NOMO-1 (cell line): Measurements from ENCODE around the gene NASP.

Experiments
- DNase-seq, 2 experiments: peaks; one replicate each; lab custom pipeline; 2025; ENCODE audit not compliant: unreplicated experiment in 2 of 2; lab: John Stamatoyannopoulos, UW

The NASP gene

GRCh38 chr1:45619149-45619921 lies 35.5 kb downstream of the NASP start:
- no peak for DNase-seq

GRCh38 chr1:45620588-45621500 lies 37.0 kb downstream of the NASP start:
- no peak for DNase-seq

- no peak for DNase-seq
Measured at GRCh38 chr1:45621501-45621836, 37.6 kb downstream of the NASP start.

- DNase-seq: no peak
Measured at GRCh38 chr1:45621895-45622523, 38.2 kb downstream of the NASP start.

- DNase-seq: no peak
Measured at GRCh38 chr1:45622524-45623394, 38.9 kb downstream of the NASP start.

GRCh38 chr1:45623972-45624371 lies 40.1 kb downstream of the NASP start, which contains the start of gene CCDC17:
Gene CCDC17 (minus strand): TSS chr1:45624054. CDS start chr1:45623909, 145 bp downstream.
- no peak for DNase-seq

- no peak for DNase-seq
Measured at GRCh38 chr1:45629035-45629434, 45.2 kb downstream of the NASP start.

GRCh38 chr1:45630429-45630828 lies 46.6 kb downstream of the NASP start:
- no peak for DNase-seq

- DNase-seq: no peak
Measured at GRCh38 chr1:45635211-45635610, 51.4 kb downstream of the NASP start.

GRCh38 chr1:45640293-45640692 lies 56.5 kb downstream of the NASP start:
- no peak for DNase-seq

- no peak for DNase-seq
Measured at GRCh38 chr1:45643321-45643720, 59.5 kb downstream of the NASP start.

- no peak for DNase-seq
Measured at GRCh38 chr1:45643978-45644377, 60.1 kb downstream of the NASP start.

- DNase-seq: peak in 1 of 2 experiments; percentile 31
Measured at GRCh38 chr1:45644661-45645060, 60.8 kb downstream of the NASP start.

- peak in 1 of 2 experiments; percentile 11 for DNase-seq
Measured at GRCh38 chr1:45647248-45648021, 63.6 kb downstream of the NASP start.

GRCh38 chr1:45654540-45655280 lies 70.9 kb downstream of the NASP start:
- DNase-seq: no peak

- no peak for DNase-seq
Measured at GRCh38 chr1:45656573-45657226, 72.9 kb downstream of the NASP start.

- no peak for DNase-seq
Measured at GRCh38 chr1:45658171-45658570, 74.3 kb downstream of the NASP start.

- no peak for DNase-seq
Measured at GRCh38 chr1:45659222-45659621, 75.4 kb downstream of the NASP start.
